OCI-LY1 (cell line): ENCODE results near the gene RNASE12.
A peak's percentile ranks its signal among the peaks of the same experiment; 100 is the strongest.

Experiments used
- H2AFZ ChIP-seq: fragments of 200-600 bp; sonication (generic), shearing (Covaris generic); 2 replicates; pipeline ENCODE4 v1.6.0; 2014; ENCODE audit warnings: antibody characterized with exemption, mild to moderate bottlenecking, low read length
- H3F3A ChIP-seq: fragments of 200-600 bp; sonication (generic), shearing (Covaris generic); 2 replicates; pipeline ENCODE4 v1.6.0; 2014; ENCODE audit warnings: mild to moderate bottlenecking, antibody characterized with exemption, low read length, moderate library complexity; ENCODE audit not compliant: insufficient read depth
- H3K27ac ChIP-seq: fragments of 200-600 bp; sonication (generic); 2 replicates; pipeline ENCODE4 v1.5.1; 2014; ENCODE audit warnings: low read length, mixed run types, mild to moderate bottlenecking, low read depth; ENCODE audit not compliant: poor library complexity, severe bottlenecking
- H3K27me3 ChIP-seq: fragments of 200-600 bp; sonication (generic); 2 replicates; pipeline ENCODE4 v1.6.0; 2014; ENCODE audit warnings: antibody characterized with exemption, mild to moderate bottlenecking, low read length, moderate library complexity; ENCODE audit not compliant: insufficient read depth
- H3K36me3 ChIP-seq: fragments of 200-600 bp; sonication (generic); 2 replicates; pipeline ENCODE4 v1.6.1; 2014; ENCODE audit warnings: mild to moderate bottlenecking, antibody characterized with exemption, low read length, moderate library complexity, mixed read lengths; ENCODE audit not compliant: insufficient read depth
- H3K4me1 ChIP-seq: fragments of 200-600 bp; sonication (generic); 2 replicates; pipeline ENCODE4 v1.5.1; 2014; ENCODE audit warnings: mild to moderate bottlenecking, low read length, moderate library complexity; ENCODE audit not compliant: insufficient read depth, severe bottlenecking
- H3K4me2 ChIP-seq: fragments of 200-600 bp; sonication (generic), shearing (Covaris generic); 2 replicates; pipeline ENCODE4 v1.6.1; 2014; ENCODE audit warnings: low read length
- H3K4me3 ChIP-seq: fragments of 200-600 bp; sonication (generic); 2 replicates; pipeline ENCODE4 v1.5.1; 2014; ENCODE audit warnings: low read length, low read depth, mild to moderate bottlenecking, mixed read lengths; ENCODE audit not compliant: poor library complexity, severe bottlenecking
- H3K79me2 ChIP-seq: fragments of 200-600 bp; shearing (Covaris generic); 2 replicates; pipeline ENCODE4 v1.6.1; 2016; ENCODE audit warnings: mixed run types, low read length, mixed read lengths; ENCODE audit not compliant: insufficient read depth
- H3K9ac ChIP-seq: fragments of 200-600 bp; sonication (generic), shearing (Covaris generic); 2 replicates; pipeline ENCODE4 v1.6.1; 2014; ENCODE audit warnings: mild to moderate bottlenecking, low read length, mixed read lengths
- H3K9me2 ChIP-seq: fragments of 200-600 bp; sonication (generic), shearing (Covaris generic); 2 replicates; pipeline ENCODE4 v1.6.1; 2014; ENCODE audit warnings: low read depth, mild to moderate bottlenecking, low read length, mixed read lengths
- H3K9me3 ChIP-seq: fragments of 200-600 bp; shearing (Covaris generic); 2 replicates; pipeline ENCODE4 v1.6.1; 2014; ENCODE audit warnings: low read length, mixed read lengths
- H4K20me1 ChIP-seq: fragments of 200-600 bp; sonication (generic), shearing (Covaris generic); 2 replicates; pipeline ENCODE4 v1.6.0; 2016; ENCODE audit warnings: mild to moderate bottlenecking, low read length; ENCODE audit not compliant: insufficient read depth
- CTCF ChIP-seq: fragments of 200-600 bp; sonication (generic), shearing (Covaris generic); IDR thresholded peaks from 2 replicates; pipeline ENCODE4 v1.5.1; 2017; ENCODE audit warnings: mild to moderate bottlenecking, antibody characterized with exemption, low read length, moderate library complexity, mixed read lengths
- EZH2 ChIP-seq: fragments of 200-600 bp; sonication (generic), shearing (Covaris generic); IDR thresholded peaks from 2 replicates; pipeline ENCODE4 v1.8.0; 2017; ENCODE audit warnings: borderline replicate concordance, mixed run types, mild to moderate bottlenecking, antibody characterized with exemption, low read length, moderate library complexity, mixed read lengths

Gene RNASE12

GRCh38 chr14:20631880-20632389, 40.8 kb upstream of the RNASE12 start:
- no peak overlapping the region for H3K9ac ChIP-seq
- H3K27me3 ChIP-seq, result no peaks in the 10 kb centered on the region
- no peaks in the 10 kb centered on the region for H3K36me3 ChIP-seq
- no peak overlapping the region for H2AFZ ChIP-seq
- no peak overlapping the region for H3K27ac ChIP-seq
- H3K4me3 ChIP-seq, result peak overlapping the region; percentile 60
- no peaks in the 10 kb centered on the region for H3K79me2 ChIP-seq
- H4K20me1 ChIP-seq, result no peaks in the 10 kb centered on the region
- H3K4me1 ChIP-seq, result peaks cover 36% of the 10 kb centered on the region
- no peaks in the 10 kb centered on the region for H3F3A ChIP-seq
- H3K4me2 ChIP-seq, result peak overlapping the region; percentile 78
- no peaks in the 10 kb centered on the region for H3K9me3 ChIP-seq
- H3K9me2 ChIP-seq, result no peaks in the 10 kb centered on the region
- no peak for TF ChIP-seq EZH2
- TF ChIP-seq CTCF, result no peak

DNA sequence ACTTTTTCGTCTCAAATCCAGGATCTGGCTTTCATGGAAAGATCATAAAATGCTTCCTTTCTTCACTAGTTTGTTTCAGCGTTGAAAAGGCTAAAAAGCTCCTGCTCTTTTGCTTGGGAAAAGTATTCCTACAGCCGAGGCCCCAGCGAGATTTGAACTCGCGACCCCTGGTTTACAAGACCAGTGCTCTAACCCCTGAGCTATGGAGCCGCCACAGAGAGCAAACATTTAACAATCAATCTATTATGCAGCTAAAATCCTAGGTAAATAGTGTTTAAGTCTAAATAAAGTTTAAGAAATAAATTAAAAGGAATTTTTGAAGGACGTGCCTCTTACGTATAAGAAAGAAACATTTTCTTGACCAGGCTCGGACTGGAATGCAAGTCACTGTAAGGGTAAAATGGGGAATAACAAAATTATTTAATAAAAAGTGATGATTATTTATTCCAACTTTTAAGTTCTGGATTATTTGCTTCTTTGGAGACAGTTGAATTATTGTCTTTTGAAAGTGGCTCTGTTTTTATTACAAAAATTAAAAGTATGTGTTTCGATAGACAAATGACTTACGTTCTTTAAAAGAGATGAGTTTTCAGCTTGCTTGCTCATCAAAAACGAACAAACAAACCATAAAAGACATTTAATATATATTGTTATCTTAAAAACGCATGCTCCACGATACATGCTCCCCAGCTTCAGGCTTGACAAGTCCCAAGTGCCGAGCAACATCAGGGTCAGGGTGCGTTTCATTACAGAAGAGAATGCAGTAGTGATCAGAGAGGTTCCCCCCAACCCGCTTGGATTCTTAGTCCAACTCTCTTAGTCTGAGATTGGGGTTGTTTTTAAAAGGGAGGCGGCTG, 40.1 kb upstream of the RNASE12 start:
- peak overlapping the region; percentile 78 for H3K4me2 ChIP-seq
- H3K27me3 ChIP-seq, result 0 out of 2 replicates have a peak, but pooled peaks cover 4% of the 10 kb centered on the region
- no peaks in the 10 kb centered on the region for H3K36me3 ChIP-seq
- no peaks in the 10 kb centered on the region for H3F3A ChIP-seq
- no peaks in the 10 kb centered on the region for H3K79me2 ChIP-seq
- H3K9me3 ChIP-seq, result no peaks in the 10 kb centered on the region
- H2AFZ ChIP-seq, result no peak overlapping the region
- no peak overlapping the region for H3K27ac ChIP-seq
- H3K4me3 ChIP-seq, result peak overlapping the region; percentile 60
- TF ChIP-seq EZH2, result no peak
- no peak for TF ChIP-seq CTCF
- H3K4me1 ChIP-seq, result peaks cover 42% of the 10 kb centered on the region
- H3K9ac ChIP-seq, result peak overlapping the region; percentile 8; the same call in 1 of the 2 replicates
- no peaks in the 10 kb centered on the region for H3K9me2 ChIP-seq
- H4K20me1 ChIP-seq, result no peaks in the 10 kb centered on the region

DNA sequence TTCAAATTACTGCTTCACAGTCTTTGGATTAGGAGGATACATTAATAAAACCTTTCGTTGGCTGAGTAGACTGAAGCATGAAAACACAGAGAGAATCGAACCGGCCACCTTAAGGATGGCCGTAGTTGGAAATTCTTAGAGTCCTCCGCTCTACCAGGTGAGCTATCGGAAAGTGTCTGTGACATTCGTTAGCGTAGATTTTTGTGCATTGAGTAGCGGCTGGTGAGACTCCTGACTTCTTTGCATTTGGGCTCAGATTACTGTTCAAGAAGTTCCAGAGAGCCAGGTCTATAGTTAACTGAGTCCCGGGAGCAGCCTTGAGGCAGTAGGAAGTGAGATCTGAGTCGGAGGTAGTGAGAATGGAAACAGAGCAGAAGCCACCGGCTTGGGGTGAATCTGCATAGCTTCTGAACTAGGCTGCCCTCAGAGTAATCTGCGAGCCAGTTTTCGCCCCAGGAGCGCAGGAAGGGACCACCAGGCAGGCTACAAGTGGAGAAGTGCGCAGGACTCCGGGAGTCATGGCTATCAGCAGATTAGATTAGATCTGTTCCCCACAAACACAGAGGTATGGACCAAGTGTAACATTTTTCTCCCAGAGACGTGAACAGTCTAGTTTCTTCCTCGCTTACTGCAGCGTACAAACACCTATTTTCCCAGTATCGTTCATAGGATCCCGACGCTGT, 39.3 kb upstream of the RNASE12 start:
- Histone ChIP-seq H3K9me3 (no peaks in the 10 kb centered on the region), H3K9me2 (no peaks in the 10 kb centered on the region), H3F3A (no peaks in the 10 kb centered on the region), H3K36me3 (no peaks in the 10 kb centered on the region), H4K20me1 (no peaks in the 10 kb centered on the region), H3K4me2 (peak overlapping the region; percentile 78), H3K27me3 (0 out of 2 replicates have a peak, but pooled peaks cover 8% of the 10 kb centered on the region), H3K4me1 (peaks cover 50% of the 10 kb centered on the region), H3K4me3 (peak overlapping the region; percentile 60), H2AFZ (no peak overlapping the region), H3K27ac (no peak overlapping the region), H3K79me2 (no peaks in the 10 kb centered on the region), H3K9ac (peak overlapping the region; percentile 8; the same call in 1 of the 2 replicates)
- no peak for TF ChIP-seq CTCF
- TF ChIP-seq EZH2, result no peak
